HEK293 (cell line): ENCODE data around the gene CPNE4.

Experiments used
- CTCF ChIP-seq: fragments of 450-650 bp; formaldehyde crosslinking; IDR thresholded peaks from 2 replicates; pipeline ENCODE4 v1.5.1; 2016; ENCODE audit warnings: missing biosample characterization, missing genetic modification characterization
- GLI4 ChIP-seq: fragments of 450-650 bp; formaldehyde crosslinking; IDR thresholded peaks from 2 replicates; pipeline ENCODE4 v1.5.1; 2016; ENCODE audit warnings: missing biosample characterization, missing genetic modification characterization
- HOXA7 ChIP-seq: sonication (generic); formaldehyde crosslinking; IDR thresholded peaks from 2 replicates; pipeline ENCODE4 v1.8.1; 2022; ENCODE audit warnings: missing genetic modification reagents, borderline replicate concordance
- KLF8 ChIP-seq: fragments of 450-650 bp; formaldehyde crosslinking; IDR thresholded peaks from 2 replicates; pipeline ENCODE4 v1.5.1; 2016; ENCODE audit warnings: missing biosample characterization, missing genetic modification characterization
- KLF9 ChIP-seq: fragments of 450-650 bp; formaldehyde crosslinking; IDR thresholded peaks from 2 replicates; pipeline ENCODE4 v1.5.1; 2016; ENCODE audit warnings: missing biosample characterization, missing genetic modification characterization, low read depth
- MZF1 ChIP-seq: fragments of 450-650 bp; formaldehyde crosslinking; IDR thresholded peaks from 2 replicates; pipeline ENCODE4 v1.5.1; 2017; ENCODE audit warnings: missing biosample characterization, missing genetic modification characterization, borderline replicate concordance
- PRDM1 ChIP-seq: fragments of 450-650 bp; formaldehyde crosslinking; IDR thresholded peaks from 2 replicates; pipeline ENCODE4; 2016; ENCODE audit warnings: missing biosample characterization, missing genetic modification characterization
- SETDB1 ChIP-seq: IDR thresholded peaks from one replicate; pipeline ENCODE4 v1.6.1; 2017; ENCODE audit warnings: mild to moderate bottlenecking, low read length, moderate library complexity, mixed read lengths; ENCODE audit not compliant: insufficient read length
- ZBTB21 ChIP-seq: fragments of 450-650 bp; formaldehyde crosslinking; IDR thresholded peaks from 2 replicates; pipeline ENCODE4 v1.5.1; 2017; ENCODE audit warnings: missing biosample characterization, missing genetic modification characterization
- ZBTB48 ChIP-seq: fragments of 450-650 bp; formaldehyde crosslinking; IDR thresholded peaks from 2 replicates; pipeline ENCODE4 v1.5.1; 2016; ENCODE audit warnings: missing biosample characterization, missing genetic modification characterization
- ZBTB7A ChIP-seq: fragments of 450-650 bp; formaldehyde crosslinking; IDR thresholded peaks from 2 replicates; pipeline ENCODE4 v1.5.1; 2016; ENCODE audit warnings: low read depth, missing biosample characterization, missing genetic modification characterization
- ZNF121 ChIP-seq: fragments of 450-650 bp; formaldehyde crosslinking; IDR thresholded peaks from 2 replicates; pipeline ENCODE4 v1.5.1; 2016; ENCODE audit warnings: missing biosample characterization, missing genetic modification characterization
- ZNF132 ChIP-seq: fragments of 450-650 bp; formaldehyde crosslinking; IDR thresholded peaks from 2 replicates; pipeline ENCODE4 v1.5.1; 2017; ENCODE audit warnings: missing biosample characterization, missing genetic modification characterization, borderline replicate concordance
- ZNF184 ChIP-seq: fragments of 450-650 bp; IDR thresholded peaks from 2 replicates; pipeline ENCODE4 v1.5.1; 2018; ENCODE audit warnings: missing biosample characterization, mild to moderate bottlenecking, missing genetic modification characterization
- ZNF19 ChIP-seq: fragments of 450-650 bp; formaldehyde crosslinking; IDR thresholded peaks from 2 replicates; pipeline ENCODE4; 2016; ENCODE audit warnings: missing biosample characterization, missing genetic modification characterization, low read depth
- ZNF223 ChIP-seq: fragments of 450-650 bp; formaldehyde crosslinking; IDR thresholded peaks from 2 replicates; pipeline ENCODE4 v1.5.1; 2016; ENCODE audit warnings: missing biosample characterization, missing genetic modification characterization
- ZNF274 ChIP-seq, 2 experiments: fragments of 200-500 bp in 1 of 2; fragments of 450-650 bp in 1 of 2; sonication (Bioruptor generic) in 1 of 2; formaldehyde crosslinking in 1 of 2; IDR thresholded peaks; 2 replicates each; pipeline versions ENCODE4 v1.5.1 to v1.6.1; 2014 to 2016; ENCODE audit warnings: borderline replicate concordance in 1 of 2, inconsistent platforms in 1 of 2, low read length in 1 of 2, missing biosample characterization in 1 of 2, missing genetic modification characterization in 1 of 2
- ZNF335 ChIP-seq: fragments of 450-650 bp; formaldehyde crosslinking; conservative IDR thresholded peaks from 2 replicates; pipeline ENCODE4 v1.5.1; 2016; ENCODE audit warnings: missing biosample characterization, missing genetic modification characterization
- ZNF341 ChIP-seq: fragments of 450-650 bp; formaldehyde crosslinking; IDR thresholded peaks from 2 replicates; pipeline ENCODE4; 2016; ENCODE audit warnings: low read depth, missing biosample characterization, missing genetic modification characterization
- ZNF391 ChIP-seq: fragments of 450-650 bp; formaldehyde crosslinking; IDR thresholded peaks from 2 replicates; pipeline ENCODE4 v1.5.1; 2016; ENCODE audit warnings: low read depth, missing biosample characterization, missing genetic modification characterization, borderline replicate concordance
- ZNF398 ChIP-seq: fragments of 450-650 bp; formaldehyde crosslinking; IDR thresholded peaks from 2 replicates; pipeline ENCODE4 v1.5.1; 2017; ENCODE audit warnings: missing biosample characterization, missing genetic modification characterization
- ZNF426 ChIP-seq: fragments of 450-650 bp; formaldehyde crosslinking; IDR thresholded peaks from 2 replicates; pipeline ENCODE4 v1.5.1; 2017; ENCODE audit warnings: missing biosample characterization, missing genetic modification characterization, mild to moderate bottlenecking, inconsistent platforms, moderate library complexity
- ZNF514 ChIP-seq: fragments of 450-650 bp; formaldehyde crosslinking; IDR thresholded peaks from 2 replicates; pipeline ENCODE4 v1.5.1; 2016; ENCODE audit warnings: missing biosample characterization, missing genetic modification characterization
- ZNF548 ChIP-seq: fragments of 450-650 bp; formaldehyde crosslinking; IDR thresholded peaks from 2 replicates; pipeline ENCODE4 v1.5.1; 2016; ENCODE audit warnings: missing biosample characterization, missing genetic modification characterization
- ZNF660 ChIP-seq: fragments of 450-650 bp; IDR thresholded peaks from 2 replicates; pipeline ENCODE4 v1.5.1; 2018; ENCODE audit warnings: missing biosample characterization, mild to moderate bottlenecking, missing genetic modification characterization
- ZSCAN30 ChIP-seq: fragments of 450-650 bp; IDR thresholded peaks from 2 replicates; pipeline ENCODE4 v1.5.1; 2018; ENCODE audit warnings: missing biosample characterization, mild to moderate bottlenecking, missing genetic modification characterization, moderate library complexity
- ZXDB ChIP-seq: fragments of 450-650 bp; formaldehyde crosslinking; IDR thresholded peaks from 2 replicates; pipeline ENCODE4 v1.5.1; 2016; ENCODE audit warnings: missing biosample characterization, missing genetic modification characterization
- TF ChIP-seq, protein P1 (sequence below): fragments of 450-650 bp; formaldehyde crosslinking; IDR thresholded peaks from 2 replicates; pipeline ENCODE4 v1.5.1; 2016; ENCODE audit warnings: missing biosample characterization, missing genetic modification characterization, borderline replicate concordance
- TF ChIP-seq, protein P2 (sequence below): fragments of 450-650 bp; formaldehyde crosslinking; IDR thresholded peaks from 2 replicates; pipeline ENCODE4 v1.5.1; 2017; ENCODE audit warnings: missing biosample characterization, missing genetic modification characterization
- TF ChIP-seq, protein P3 (sequence below): fragments of 450-650 bp; formaldehyde crosslinking; IDR thresholded peaks from 2 replicates; pipeline ENCODE4 v1.5.1; 2017; ENCODE audit warnings: missing biosample characterization, missing genetic modification characterization

CPNE4 gene

DNA sequence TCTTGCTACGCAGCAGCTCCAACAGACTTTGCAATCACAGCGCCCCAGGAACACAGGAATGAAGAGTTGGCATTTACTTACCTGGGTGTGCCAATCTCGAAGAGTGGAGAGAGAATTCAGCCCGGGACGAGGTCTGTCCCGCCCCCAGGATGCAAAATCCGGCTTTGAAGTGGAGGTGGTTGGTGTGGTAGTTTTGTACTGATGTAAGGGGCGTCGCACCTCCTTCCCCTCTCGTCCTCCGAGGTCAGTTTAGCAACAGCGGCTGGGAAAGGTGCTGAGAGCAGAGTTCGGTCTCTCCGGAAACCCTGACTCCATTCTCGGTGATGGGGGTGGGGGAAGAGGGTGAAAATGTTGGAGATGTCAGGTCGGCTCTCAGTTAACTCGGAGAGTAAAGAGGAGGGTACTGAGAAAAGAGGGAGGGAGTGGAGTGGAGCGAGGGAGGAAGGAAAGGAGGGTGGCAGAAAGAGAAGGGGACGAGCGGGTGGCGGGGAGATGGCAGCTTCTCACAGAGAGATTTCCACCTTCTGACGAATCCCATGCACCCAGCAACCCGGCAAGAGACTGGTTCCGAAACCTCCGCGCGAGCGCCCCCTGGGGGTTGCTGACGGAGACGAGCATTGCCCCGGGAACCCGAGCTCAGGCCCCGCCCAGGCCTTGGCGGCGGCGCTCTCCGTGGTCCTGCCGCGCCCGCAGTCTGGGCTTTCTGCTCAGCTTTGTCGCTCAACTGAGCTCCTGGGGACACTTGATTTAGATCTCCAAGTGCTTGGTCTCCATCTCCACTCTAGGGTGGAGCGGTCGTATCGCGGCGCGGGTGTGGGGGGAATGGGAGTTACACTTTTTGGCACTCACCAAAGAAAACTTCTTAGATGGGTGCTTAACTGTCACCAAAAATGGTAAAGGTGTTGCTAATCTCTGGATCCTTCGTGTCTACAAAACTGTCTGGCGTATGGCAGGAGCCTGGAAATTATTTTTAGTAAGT lies at the start of gene CPNE4 (continued):
- TF ChIP-seq, protein P1, sequence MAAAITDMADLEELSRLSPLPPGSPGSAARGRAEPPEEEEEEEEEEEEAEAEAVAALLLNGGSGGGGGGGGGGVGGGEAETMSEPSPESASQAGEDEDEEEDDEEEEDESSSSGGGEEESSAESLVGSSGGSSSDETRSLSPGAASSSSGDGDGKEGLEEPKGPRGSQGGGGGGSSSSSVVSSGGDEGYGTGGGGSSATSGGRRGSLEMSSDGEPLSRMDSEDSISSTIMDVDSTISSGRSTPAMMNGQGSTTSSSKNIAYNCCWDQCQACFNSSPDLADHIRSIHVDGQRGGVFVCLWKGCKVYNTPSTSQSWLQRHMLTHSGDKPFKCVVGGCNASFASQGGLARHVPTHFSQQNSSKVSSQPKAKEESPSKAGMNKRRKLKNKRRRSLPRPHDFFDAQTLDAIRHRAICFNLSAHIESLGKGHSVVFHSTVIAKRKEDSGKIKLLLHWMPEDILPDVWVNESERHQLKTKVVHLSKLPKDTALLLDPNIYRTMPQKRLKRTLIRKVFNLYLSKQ, result no peak
- TF ChIP-seq MZF1 (tag by site-specific recombination) (no peak), ZNF121 (tag by site-specific recombination) (no peak), ZNF184 (0 out of 2 replicates have a peak, but pooled peaks have one; percentile 50), ZNF335 (tag by site-specific recombination) (peak; percentile 21; the same call in 1 of the 2 replicates), ZNF391 (no peak), ZBTB7A (no peak), ZNF341 (tag by site-specific recombination) (no peak), GLI4 (tag by site-specific recombination) (no peak), PRDM1 (tag by site-specific recombination) (0 out of 2 replicates have a peak, but pooled peaks have one; percentile 38), ZNF660 (peak; percentile 47; the same call in 1 of the 2 replicates), ZNF223 (tag by site-specific recombination) (no peak), ZNF514 (tag by site-specific recombination) (no peak), CTCF (tag by site-specific recombination) (peak; percentile 75; the same call in 1 of the 2 replicates), ZNF132 (tag by site-specific recombination) (no peak), HOXA7 (CRISPR knock-in tag) (no peak), ZXDB (tag by site-specific recombination) (peak; percentile 17; the same call in 1 of the 2 replicates), ZBTB48 (tag by site-specific recombination) (no peak), ZNF426 (tag by site-specific recombination) (no peak), SETDB1 (no peak), ZNF398 (tag by site-specific recombination) (peak; percentile 83), ZBTB21 (tag by site-specific recombination) (no peak), ZNF548 (no peak), KLF9 (tag by site-specific recombination) (no peak), ZSCAN30 (tag by site-specific recombination) (no peak), ZNF274 (IDR thresholded peaks at IDR 0.05; ENCODE audit: low read length) (no peak), ZNF274 (tag by site-specific recombination; IDR thresholded peaks at IDR 0.05; ENCODE audit: borderline replicate concordance) (no peak), ZNF19 (tag by site-specific recombination) (no peak), KLF8 (tag by site-specific recombination) (peak; percentile 46; the same call in 1 of the 2 replicates)
- TF ChIP-seq, protein P2, sequence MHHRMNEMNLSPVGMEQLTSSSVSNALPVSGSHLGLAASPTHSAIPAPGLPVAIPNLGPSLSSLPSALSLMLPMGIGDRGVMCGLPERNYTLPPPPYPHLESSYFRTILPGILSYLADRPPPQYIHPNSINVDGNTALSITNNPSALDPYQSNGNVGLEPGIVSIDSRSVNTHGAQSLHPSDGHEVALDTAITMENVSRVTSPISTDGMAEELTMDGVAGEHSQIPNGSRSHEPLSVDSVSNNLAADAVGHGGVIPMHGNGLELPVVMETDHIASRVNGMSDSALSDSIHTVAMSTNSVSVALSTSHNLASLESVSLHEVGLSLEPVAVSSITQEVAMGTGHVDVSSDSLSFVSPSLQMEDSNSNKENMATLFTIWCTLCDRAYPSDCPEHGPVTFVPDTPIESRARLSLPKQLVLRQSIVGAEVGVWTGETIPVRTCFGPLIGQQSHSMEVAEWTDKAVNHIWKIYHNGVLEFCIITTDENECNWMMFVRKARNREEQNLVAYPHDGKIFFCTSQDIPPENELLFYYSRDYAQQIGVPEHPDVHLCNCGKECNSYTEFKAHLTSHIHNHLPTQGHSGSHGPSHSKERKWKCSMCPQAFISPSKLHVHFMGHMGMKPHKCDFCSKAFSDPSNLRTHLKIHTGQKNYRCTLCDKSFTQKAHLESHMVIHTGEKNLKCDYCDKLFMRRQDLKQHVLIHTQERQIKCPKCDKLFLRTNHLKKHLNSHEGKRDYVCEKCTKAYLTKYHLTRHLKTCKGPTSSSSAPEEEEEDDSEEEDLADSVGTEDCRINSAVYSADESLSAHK (tag by site-specific recombination), result no peak
- TF ChIP-seq, protein P3, sequence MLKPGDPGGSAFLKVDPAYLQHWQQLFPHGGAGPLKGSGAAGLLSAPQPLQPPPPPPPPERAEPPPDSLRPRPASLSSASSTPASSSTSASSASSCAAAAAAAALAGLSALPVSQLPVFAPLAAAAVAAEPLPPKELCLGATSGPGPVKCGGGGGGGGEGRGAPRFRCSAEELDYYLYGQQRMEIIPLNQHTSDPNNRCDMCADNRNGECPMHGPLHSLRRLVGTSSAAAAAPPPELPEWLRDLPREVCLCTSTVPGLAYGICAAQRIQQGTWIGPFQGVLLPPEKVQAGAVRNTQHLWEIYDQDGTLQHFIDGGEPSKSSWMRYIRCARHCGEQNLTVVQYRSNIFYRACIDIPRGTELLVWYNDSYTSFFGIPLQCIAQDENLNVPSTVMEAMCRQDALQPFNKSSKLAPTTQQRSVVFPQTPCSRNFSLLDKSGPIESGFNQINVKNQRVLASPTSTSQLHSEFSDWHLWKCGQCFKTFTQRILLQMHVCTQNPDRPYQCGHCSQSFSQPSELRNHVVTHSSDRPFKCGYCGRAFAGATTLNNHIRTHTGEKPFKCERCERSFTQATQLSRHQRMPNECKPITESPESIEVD (tag by site-specific recombination), result no peak
